ENCODE measurements around the gene PITPNC1. TPM values are rescaled to one million over a fixed set of nuclear protein-coding genes. Genes with fewer than 3 reads are reported as not detected.

The PITPNC1 gene
- total RNA-seq, 2 experiments from 2014 or later, result 44.9 to 67.6 TPM

- H3K27me3 Mint-ChIP-seq, result no peaks in the 10 kb centered on the region
- peak; percentile 61 for ATAC-seq
- no peak overlapping the region for H3K4me3 Mint-ChIP-seq
- peak; percentile 65 for DNase-seq
- H3K27ac Mint-ChIP-seq, result peak overlapping the region; percentile 73
- H3K36me3 Mint-ChIP-seq, result peaks cover 11% of the 10 kb centered on the region
- peaks cover 76% of the 10 kb centered on the region for H3K4me1 Mint-ChIP-seq
- CTCF ChIA-PET, result interaction anchor here (1.0 to 8.8 kb wide), 8 partner anchors 12 to 59 kb away, joined by 3 to 57 read pairs (median 8); no protein-coding TSS in a partner anchor
- no peaks in the 10 kb centered on the region for H3K9me3 Mint-ChIP-seq (ENCODE audit: low read depth)
Measured at GRCh38 chr17:67434061-67434525, 57.0 kb downstream of the PITPNC1 start.

DNA sequence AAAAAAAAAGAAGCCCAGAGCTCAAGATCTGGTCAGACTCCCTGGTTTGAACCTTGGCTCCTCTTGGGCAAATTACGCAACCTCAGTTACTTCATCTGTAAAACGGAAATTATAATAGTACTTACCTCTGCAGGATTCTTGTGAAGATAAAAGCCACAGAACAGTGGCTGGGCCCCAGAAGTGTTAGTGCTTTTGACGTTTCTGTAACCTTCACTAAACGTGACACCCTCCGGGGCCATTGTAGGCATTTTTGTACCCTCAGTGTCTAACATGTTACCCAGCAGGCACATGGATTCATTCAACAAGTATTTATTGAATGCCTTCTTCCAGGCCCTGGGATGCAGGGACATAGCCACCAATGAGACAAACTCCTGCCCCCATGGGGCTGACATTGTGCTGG, 58.0 kb downstream of the PITPNC1 start:
- Mint-ChIP-seq H3K9me3 (ENCODE audit: low read depth) (no peaks in the 10 kb centered on the region), H3K36me3 (peaks cover 11% of the 10 kb centered on the region), H3K27me3 (no peaks in the 10 kb centered on the region), H3K27ac (peak overlapping the region; percentile 88), H3K4me1 (peaks cover 82% of the 10 kb centered on the region), H3K4me3 (peak overlapping the region; percentile 53)
- peak; percentile 75 for ATAC-seq
- DNase-seq, result peak; percentile 85
- CTCF ChIA-PET, result interaction anchor here (1.0 to 8.8 kb wide), 8 partner anchors 13 to 60 kb away, joined by 3 to 57 read pairs (median 6); no protein-coding TSS in a partner anchor

DNA sequence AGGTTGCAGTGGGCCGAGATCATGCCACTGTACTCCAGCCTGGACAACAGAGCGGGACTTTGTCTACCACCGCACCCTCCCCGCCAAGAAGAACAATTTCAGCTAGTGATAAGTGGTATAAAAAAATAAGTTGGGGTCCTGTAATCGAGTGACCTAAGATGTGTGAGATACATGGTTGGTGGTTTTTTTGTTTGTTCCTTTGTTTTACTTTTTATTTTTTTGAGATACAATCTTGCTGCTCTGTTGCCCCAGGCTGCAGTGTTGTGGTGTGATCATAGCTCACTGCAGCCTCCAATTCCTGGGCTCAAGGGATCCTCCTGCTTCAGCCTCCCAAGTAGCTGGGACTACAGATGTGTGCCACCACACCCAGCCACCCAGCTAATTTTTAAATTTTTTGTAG, 58.7 kb downstream of the PITPNC1 start:
- Mint-ChIP-seq H3K9me3 (ENCODE audit: low read depth) (no peaks in the 10 kb centered on the region), H3K36me3 (peaks cover 11% of the 10 kb centered on the region), H3K4me1 (peaks cover 80% of the 10 kb centered on the region), H3K27ac (peak overlapping the region; percentile 88), H3K27me3 (no peaks in the 10 kb centered on the region), H3K4me3 (no peak overlapping the region)
- CTCF ChIA-PET, result interaction anchor here (1.3 to 8.8 kb wide), 4 partner anchors 14 to 57 kb away, joined by 4 to 57 read pairs (median 20); no protein-coding TSS in a partner anchor
- no peak for DNase-seq
- ATAC-seq, result no peak

GRCh38 chr17:67436233-67436632, 59.2 kb downstream of the PITPNC1 start:
- Mint-ChIP-seq H3K4me3 (no peak overlapping the region), H3K36me3 (peaks cover 10% of the 10 kb centered on the region), H3K27me3 (no peaks in the 10 kb centered on the region), H3K27ac (peak overlapping the region; percentile 4), H3K4me1 (peaks cover 79% of the 10 kb centered on the region), H3K9me3 (ENCODE audit: low read depth) (no peaks in the 10 kb centered on the region)
- DNase-seq, result no peak
- CTCF ChIA-PET, result interaction anchor here (2.5 to 8.8 kb wide), 3 partner anchors 14 to 48 kb away, joined by 13 to 57 read pairs (median 28); no protein-coding TSS in a partner anchor
- no peak for ATAC-seq

DNA sequence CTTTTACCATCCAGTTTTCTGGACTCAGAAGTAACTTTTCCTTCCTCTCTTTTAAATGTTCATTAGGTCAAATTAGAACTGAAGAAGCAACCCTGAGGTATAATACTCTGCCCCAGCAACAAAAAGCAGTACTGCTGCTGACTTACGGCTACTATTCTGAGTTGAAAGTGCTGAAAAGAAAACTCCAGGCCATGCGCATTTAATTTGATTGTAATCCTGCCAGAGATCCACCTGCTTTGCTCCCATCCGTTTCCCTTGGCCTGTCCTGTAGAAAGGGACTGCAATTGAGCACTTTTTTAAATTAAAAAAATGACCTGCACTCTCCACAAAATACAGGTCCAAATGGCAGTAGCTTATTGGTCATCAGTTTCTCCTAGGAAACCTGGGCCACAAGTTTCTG, 61.6 kb downstream of the PITPNC1 start:
- Mint-ChIP-seq H3K4me3 (no peak overlapping the region), H3K4me1 (peaks cover 76% of the 10 kb centered on the region), H3K27ac (peak overlapping the region; percentile 66), H3K9me3 (ENCODE audit: low read depth) (no peaks in the 10 kb centered on the region), H3K27me3 (no peaks in the 10 kb centered on the region), H3K36me3 (peaks cover 11% of the 10 kb centered on the region)
- no peak for ATAC-seq
- DNase-seq, result no peak
- CTCF ChIA-PET, result interaction anchor here (1.1 to 1.4 kb wide), 5 partner anchors 15 to 64 kb away, joined by 3 to 4 read pairs (median 4); no protein-coding TSS in a partner anchor

GRCh38 chr17:67439269-67439668, 62.2 kb downstream of the PITPNC1 start:
- no peak for ATAC-seq
- Mint-ChIP-seq H3K27me3 (no peaks in the 10 kb centered on the region), H3K9me3 (ENCODE audit: low read depth) (no peaks in the 10 kb centered on the region), H3K4me3 (no peak overlapping the region), H3K36me3 (peaks cover 14% of the 10 kb centered on the region), H3K4me1 (peaks cover 74% of the 10 kb centered on the region), H3K27ac (no peak overlapping the region)
- CTCF ChIA-PET, result interaction anchor here (0.6 to 1.4 kb wide), 6 partner anchors 14 to 65 kb away, joined by 3 to 4 read pairs (median 4); no protein-coding TSS in a partner anchor
- no peak for DNase-seq

GRCh38 chr17:67440277-67441051, 63.4 kb downstream of the PITPNC1 start:
- peaks cover 16% of the 10 kb centered on the region for H3K36me3 Mint-ChIP-seq
- no peaks in the 10 kb centered on the region for H3K27me3 Mint-ChIP-seq
- peak overlapping the region; percentile 99 for H3K27ac Mint-ChIP-seq
- H3K9me3 Mint-ChIP-seq (ENCODE audit: low read depth), result no peaks in the 10 kb centered on the region
- CTCF ChIA-PET, result interaction anchor here (0.7 to 3.6 kb wide), 15 partner anchors 9 to 64 kb away, joined by 3 to 35 read pairs (median 5); partner anchors contain the start of gene PITPNC1
- peak overlapping the region; percentile 73 for H3K4me3 Mint-ChIP-seq
- H3K4me1 Mint-ChIP-seq, result peaks cover 64% of the 10 kb centered on the region
- ATAC-seq (no peak), DNase-seq (no peak)

GRCh38 chr17:67441052-67441895, 64.2 kb downstream of the PITPNC1 start:
- Mint-ChIP-seq H3K9me3 (ENCODE audit: low read depth) (no peaks in the 10 kb centered on the region), H3K27me3 (no peaks in the 10 kb centered on the region), H3K36me3 (peaks cover 16% of the 10 kb centered on the region), H3K4me1 (peaks cover 56% of the 10 kb centered on the region), H3K4me3 (peak overlapping the region; percentile 73), H3K27ac (peak overlapping the region; percentile 99)
- ATAC-seq, result peak; percentile 92
- peak; percentile 89 for DNase-seq
- CTCF ChIA-PET, result interaction anchor here (0.6 to 3.6 kb wide), 18 partner anchors 10 to 181 kb away, joined by 3 to 35 read pairs (median 4); partner anchors contain the start of gene PITPNC1

- ATAC-seq (no peak), DNase-seq (no peak)
- Mint-ChIP-seq H3K27me3 (no peaks in the 10 kb centered on the region), H3K27ac (peak overlapping the region; percentile 99), H3K4me1 (peaks cover 50% of the 10 kb centered on the region), H3K4me3 (peak overlapping the region; percentile 73), H3K9me3 (ENCODE audit: low read depth) (no peaks in the 10 kb centered on the region), H3K36me3 (peaks cover 13% of the 10 kb centered on the region)
- CTCF ChIA-PET, result interaction anchor here (0.6 to 3.6 kb wide), 11 partner anchors 10 to 180 kb away, joined by 3 to 35 read pairs (median 6); partner anchors contain the start of gene PITPNC1
Measured at GRCh38 chr17:67441896-67442219, 64.8 kb downstream of the PITPNC1 start.

DNA sequence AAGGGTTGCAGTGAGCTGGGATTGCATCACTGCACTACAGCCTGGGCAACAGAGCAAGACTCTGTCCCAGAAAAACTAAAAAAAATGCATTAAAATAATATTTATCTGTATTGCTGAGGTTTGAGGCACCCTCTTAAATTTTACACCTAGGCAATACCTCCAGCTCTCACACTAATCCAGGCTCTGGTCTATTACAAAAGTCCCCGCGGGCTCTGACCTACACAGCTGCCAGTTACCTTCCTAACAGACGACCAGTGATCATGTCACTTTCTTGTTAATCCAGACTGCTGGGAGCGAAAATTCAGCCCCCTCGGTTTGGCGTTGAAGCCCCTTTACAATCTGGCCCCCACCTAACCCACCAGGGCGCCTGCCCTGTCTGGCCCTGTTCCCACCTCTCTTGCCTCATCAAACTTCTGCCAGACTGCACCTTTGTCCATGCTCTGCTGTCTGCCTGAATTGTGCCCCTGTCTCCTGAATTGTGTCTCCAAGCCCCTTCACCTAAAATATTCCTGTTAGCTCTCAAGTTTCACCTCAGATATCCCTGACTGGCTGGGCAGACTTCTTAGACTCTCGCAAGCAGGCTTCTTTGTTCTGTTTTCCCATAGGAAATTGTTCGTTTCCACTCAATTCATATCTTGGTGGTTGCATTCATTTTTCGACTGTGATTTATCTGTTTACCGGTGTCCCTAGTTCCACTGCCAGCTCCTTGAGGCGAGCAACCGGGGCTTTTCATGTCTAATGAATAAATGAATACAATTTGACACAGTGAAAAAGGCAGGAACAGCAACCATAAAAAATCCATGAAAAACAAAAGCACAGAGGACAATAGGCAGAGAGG, 65.9 kb downstream of the PITPNC1 start:
- Mint-ChIP-seq H3K27me3 (no peaks in the 10 kb centered on the region), H3K4me3 (no peak overlapping the region), H3K4me1 (peaks cover 44% of the 10 kb centered on the region), H3K9me3 (ENCODE audit: low read depth) (no peaks in the 10 kb centered on the region), H3K27ac (peak overlapping the region; percentile 2), H3K36me3 (peaks cover 13% of the 10 kb centered on the region)
- DNase-seq (no peak), ATAC-seq (no peak)
- CTCF ChIA-PET, result interaction anchor here (2.0 to 3.6 kb wide), 6 partner anchors 9 to 66 kb away, joined by 7 to 35 read pairs (median 30); partner anchors contain the start of gene PITPNC1

DNA sequence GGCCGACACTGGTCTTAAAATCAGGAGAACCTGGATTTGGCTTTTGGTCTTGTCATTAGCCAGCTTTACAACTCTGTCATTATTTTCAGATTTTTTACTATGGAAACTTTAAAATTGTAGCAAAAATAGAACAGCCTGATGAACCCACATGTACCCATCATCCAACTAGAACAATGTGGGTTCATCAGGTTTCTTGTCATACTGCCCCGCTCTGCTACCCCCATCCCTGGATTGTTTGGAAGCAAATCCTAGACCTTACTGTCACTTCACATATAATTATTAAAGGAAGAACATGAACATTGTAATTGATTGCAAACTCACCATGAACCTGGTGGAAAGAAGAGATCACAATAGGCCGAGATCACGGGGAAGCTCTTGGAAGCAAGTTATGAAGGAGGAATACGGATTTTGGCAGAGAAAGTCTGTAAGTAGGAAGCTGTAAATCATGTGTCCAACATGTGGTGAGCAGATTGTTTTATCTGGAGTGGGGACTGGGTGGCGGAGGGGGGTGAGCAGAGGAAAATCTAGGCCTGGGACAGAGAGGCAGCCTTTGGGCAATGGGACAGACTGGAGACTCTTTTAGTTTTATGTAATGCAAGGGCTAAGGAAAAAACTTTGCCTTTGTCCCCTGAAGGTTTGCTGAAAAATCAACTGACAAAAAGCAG, 67.0 kb downstream of the PITPNC1 start:
- H3K4me1 Mint-ChIP-seq, result peaks cover 43% of the 10 kb centered on the region
- no peak overlapping the region for H3K4me3 Mint-ChIP-seq
- DNase-seq (no peak), ATAC-seq (no peak)
- H3K27ac Mint-ChIP-seq, result no peak overlapping the region
- H3K27me3 Mint-ChIP-seq, result no peaks in the 10 kb centered on the region
- peaks cover 13% of the 10 kb centered on the region for H3K36me3 Mint-ChIP-seq
- H3K9me3 Mint-ChIP-seq (ENCODE audit: low read depth), result no peaks in the 10 kb centered on the region
- CTCF ChIA-PET, result interaction anchor here (0.5 to 3.6 kb wide), 3 partner anchors 31 to 67 kb away, joined by 3 to 34 read pairs (median 7); partner anchors contain the start of gene PITPNC1

DNA sequence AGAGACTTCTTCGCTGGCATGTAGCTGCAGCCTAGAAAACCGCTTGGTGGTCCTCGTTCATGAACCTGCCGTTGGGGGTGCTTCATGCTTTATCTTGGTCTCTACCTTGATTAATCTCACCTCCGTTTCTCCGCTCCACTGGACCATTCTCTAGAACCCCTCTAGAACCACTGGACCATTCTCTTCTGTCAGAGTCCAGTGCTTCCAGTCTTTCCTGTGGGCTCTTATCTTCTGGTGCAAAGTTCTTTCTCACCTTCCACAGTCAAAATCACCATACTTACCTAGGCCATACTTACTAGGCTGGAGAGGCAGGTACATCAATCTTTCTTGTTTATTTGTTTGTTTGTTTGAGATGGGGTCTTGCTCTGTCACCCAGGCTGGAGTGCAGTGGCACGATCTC, 71.4 kb downstream of the PITPNC1 start:
- Mint-ChIP-seq H3K27me3 (no peaks in the 10 kb centered on the region), H3K4me1 (peaks cover 52% of the 10 kb centered on the region), H3K4me3 (no peak overlapping the region), H3K36me3 (peaks cover 21% of the 10 kb centered on the region), H3K9me3 (ENCODE audit: low read depth) (no peaks in the 10 kb centered on the region), H3K27ac (peak overlapping the region; percentile 35)
- CTCF ChIA-PET, result no interaction called here
- ATAC-seq (no peak), DNase-seq (no peak)
